K562 (cell line): ENCODE measurements around the gene HOXB8.

Experiments
- FOXA1 ChIP-seq: fragments of 450-650 bp; IDR thresholded peaks from 2 replicates; pipeline ENCODE4 v1.6.1; 2016; ENCODE audit warnings: mild to moderate bottlenecking, borderline replicate concordance
- NKRF ChIP-seq: fragments of 450-650 bp; IDR thresholded peaks from 2 replicates; pipeline ENCODE4 v1.6.1; 2016; ENCODE audit warnings: borderline replicate concordance
- TEAD4 ChIP-seq, 2 experiments: sonication (generic) in 1 of 2; formaldehyde crosslinking in 1 of 2; IDR thresholded peaks; 2 replicates each; pipeline versions ENCODE4 v1.6.1 to v1.8.0; 2012 to 2022; ENCODE audit warnings: borderline replicate concordance in 1 of 2, inconsistent platforms in 1 of 2, low read length in 1 of 2, mild to moderate bottlenecking in 1 of 2, missing genetic modification reagents in 1 of 2
- THAP7 ChIP-seq: fragments of 250-450 bp; sonication (Bioruptor Pico); IDR thresholded peaks from 2 replicates; pipeline ENCODE4 v1.5.0; 2021

- TF ChIP-seq TEAD4 (IDR thresholded peaks at IDR 0.05; ENCODE audit: low read length) (no peak), TEAD4 (CRISPR knock-in tag; IDR thresholded peaks at IDR 0.05; ENCODE audit: borderline replicate concordance) (no peak), FOXA1 (no peak), NKRF (no peak), THAP7 (no peak)
Observed at GRCh38 chr17:48620461-48621139, 5.5 kb upstream of the HOXB8 start.
